IMR-90 (cell line): ENCODE measurements around the gene DGKD.

Experiments
- BHLHE40 ChIP-seq: fragments of 150-350 bp; IDR thresholded peaks from 2 replicates; pipeline ENCODE4 v1.6.1; 2016; ENCODE audit warnings: mild to moderate bottlenecking, low read depth, low read length
- CHD1 ChIP-seq: IDR thresholded peaks from 2 replicates; pipeline ENCODE4 v1.6.1; 2012; ENCODE audit warnings: low read depth, low read length, improper control_type of control experiment
- MXI1 ChIP-seq: IDR thresholded peaks from 2 replicates; pipeline ENCODE4 v1.6.1; 2012; ENCODE audit warnings: low read depth, mild to moderate bottlenecking, low read length, moderate library complexity, borderline replicate concordance
- POLR2A ChIP-seq: IDR thresholded peaks from 2 replicates; pipeline ENCODE4 v1.6.1; 2012; ENCODE audit warnings: mild to moderate bottlenecking, low read depth, low read length
- RAD21 ChIP-seq: IDR thresholded peaks from 2 replicates; pipeline ENCODE4 v1.6.1; 2012; ENCODE audit warnings: low read length, improper control_type of control experiment
- SMC3 ChIP-seq: fragments of 150-350 bp; IDR thresholded peaks from 2 replicates; pipeline ENCODE4 v1.6.1; 2016; ENCODE audit warnings: low read depth, mild to moderate bottlenecking, antibody characterized with exemption, low read length, moderate library complexity
- TF ChIP-seq, protein P1 (sequence below): conservative IDR thresholded peaks from 2 replicates; pipeline ENCODE4 v1.5.1; 2012; ENCODE audit warnings: mild to moderate bottlenecking, low read depth, low read length, improper control_type of control experiment
- TF ChIP-seq, protein P2 (sequence below): fragments of 150-350 bp; IDR thresholded peaks from 2 replicates; pipeline ENCODE4 v1.6.1; 2017; ENCODE audit warnings: mild to moderate bottlenecking, antibody characterized with exemption, low read length, low read depth

GRCh38 chr2:233380132-233380895 lies 26.0 kb downstream of the DGKD start:
- TF ChIP-seq, protein P1, sequence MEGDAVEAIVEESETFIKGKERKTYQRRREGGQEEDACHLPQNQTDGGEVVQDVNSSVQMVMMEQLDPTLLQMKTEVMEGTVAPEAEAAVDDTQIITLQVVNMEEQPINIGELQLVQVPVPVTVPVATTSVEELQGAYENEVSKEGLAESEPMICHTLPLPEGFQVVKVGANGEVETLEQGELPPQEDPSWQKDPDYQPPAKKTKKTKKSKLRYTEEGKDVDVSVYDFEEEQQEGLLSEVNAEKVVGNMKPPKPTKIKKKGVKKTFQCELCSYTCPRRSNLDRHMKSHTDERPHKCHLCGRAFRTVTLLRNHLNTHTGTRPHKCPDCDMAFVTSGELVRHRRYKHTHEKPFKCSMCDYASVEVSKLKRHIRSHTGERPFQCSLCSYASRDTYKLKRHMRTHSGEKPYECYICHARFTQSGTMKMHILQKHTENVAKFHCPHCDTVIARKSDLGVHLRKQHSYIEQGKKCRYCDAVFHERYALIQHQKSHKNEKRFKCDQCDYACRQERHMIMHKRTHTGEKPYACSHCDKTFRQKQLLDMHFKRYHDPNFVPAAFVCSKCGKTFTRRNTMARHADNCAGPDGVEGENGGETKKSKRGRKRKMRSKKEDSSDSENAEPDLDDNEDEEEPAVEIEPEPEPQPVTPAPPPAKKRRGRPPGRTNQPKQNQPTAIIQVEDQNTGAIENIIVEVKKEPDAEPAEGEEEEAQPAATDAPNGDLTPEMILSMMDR: no peak
- TF ChIP-seq POLR2A (no peak), SMC3 (no peak), MXI1 (no peak), RAD21 (no peak), BHLHE40 (no peak), CHD1 (no peak)
- TF ChIP-seq, protein P2, sequence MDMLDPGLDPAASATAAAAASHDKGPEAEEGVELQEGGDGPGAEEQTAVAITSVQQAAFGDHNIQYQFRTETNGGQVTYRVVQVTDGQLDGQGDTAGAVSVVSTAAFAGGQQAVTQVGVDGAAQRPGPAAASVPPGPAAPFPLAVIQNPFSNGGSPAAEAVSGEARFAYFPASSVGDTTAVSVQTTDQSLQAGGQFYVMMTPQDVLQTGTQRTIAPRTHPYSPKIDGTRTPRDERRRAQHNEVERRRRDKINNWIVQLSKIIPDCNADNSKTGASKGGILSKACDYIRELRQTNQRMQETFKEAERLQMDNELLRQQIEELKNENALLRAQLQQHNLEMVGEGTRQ: no peak
